Suprapubic skin (tissue), 4 donors: ENCODE results near the gene CFAP92. TPM values are rescaled to one million over a fixed set of nuclear protein-coding genes. Genes with fewer than 3 reads are reported as not detected.

Experiments
- DNase-seq, 2 donors: peaks; one replicate each; pipeline ENCODE4 v3.0.0-alpha.2; 2019; ENCODE audit warnings: low spot score in 2 of 2
- H3K27ac ChIP-seq: fragments of 200-600 bp; sonication (generic); one replicate; pipeline ENCODE4 v1.5.1; 2019
- H3K27me3 ChIP-seq: fragments of 200-600 bp; sonication (generic); one replicate; pipeline ENCODE4 v1.5.1; 2019
- H3K36me3 ChIP-seq: fragments of 200-600 bp; sonication (generic); one replicate; pipeline ENCODE4 v1.5.1; 2019
- H3K4me1 ChIP-seq: fragments of 200-600 bp; sonication (generic); one replicate; pipeline ENCODE4 v1.5.1; 2019
- H3K4me3 ChIP-seq: fragments of 200-600 bp; sonication (generic); one replicate; pipeline ENCODE4 v1.5.1; 2019; ENCODE audit warnings: mild to moderate bottlenecking
- H3K9me3 ChIP-seq: fragments of 200-600 bp; sonication (generic); one replicate; pipeline ENCODE4 v1.5.1; 2019
- EP300 ChIP-seq: sonication (generic); formaldehyde crosslinking; IDR thresholded peaks from one replicate; pipeline ENCODE4 v1.6.1; 2017; ENCODE audit warnings: antibody characterized with exemption
- POLR2A ChIP-seq, 2 donors: fragments of 450-650 bp; IDR thresholded peaks; one replicate each; pipeline ENCODE4 v1.6.1; 2017; ENCODE audit warnings: antibody characterized with exemption in 2 of 2, mild to moderate bottlenecking in 2 of 2, moderate library complexity in 2 of 2
- POLR2AphosphoS5 ChIP-seq, 3 donors: sonication (generic); formaldehyde crosslinking; IDR thresholded peaks; one replicate each; pipeline ENCODE4 v1.6.1; 2017; ENCODE audit warnings: antibody characterized with exemption in 3 of 3
- WGBS: methylation state at CpG from one replicate; pipeline ENCODE4 v1.1.5; 2018; 5-methylcytosine and 5-hydroxymethylcytosine counted together
- total RNA-seq, 4 donors: library from RNA; depleted of rRNA; stranded (reverse); fragments of >200 nt; gene quantifications; one replicate each; pipeline ENCODE4 v1.1.0, GENCODE V29; 2016
- TF ChIP-seq, protein P1 (sequence below), 2 donors: fragments of 200-600 bp in 1 of 2; fragments of 450-650 bp in 1 of 2; sonication (generic) in 1 of 2; IDR thresholded peaks; one replicate each; pipeline ENCODE4 v1.5.1; 2016 to 2019; ENCODE audit warnings: antibody characterized with exemption in 2 of 2, mild to moderate bottlenecking in 1 of 2, moderate library complexity in 1 of 2

Gene CFAP92
- total RNA-seq, 4 donors from 2014 or later = 0.11 to 1.7 (median 0.87) TPM

DNA sequence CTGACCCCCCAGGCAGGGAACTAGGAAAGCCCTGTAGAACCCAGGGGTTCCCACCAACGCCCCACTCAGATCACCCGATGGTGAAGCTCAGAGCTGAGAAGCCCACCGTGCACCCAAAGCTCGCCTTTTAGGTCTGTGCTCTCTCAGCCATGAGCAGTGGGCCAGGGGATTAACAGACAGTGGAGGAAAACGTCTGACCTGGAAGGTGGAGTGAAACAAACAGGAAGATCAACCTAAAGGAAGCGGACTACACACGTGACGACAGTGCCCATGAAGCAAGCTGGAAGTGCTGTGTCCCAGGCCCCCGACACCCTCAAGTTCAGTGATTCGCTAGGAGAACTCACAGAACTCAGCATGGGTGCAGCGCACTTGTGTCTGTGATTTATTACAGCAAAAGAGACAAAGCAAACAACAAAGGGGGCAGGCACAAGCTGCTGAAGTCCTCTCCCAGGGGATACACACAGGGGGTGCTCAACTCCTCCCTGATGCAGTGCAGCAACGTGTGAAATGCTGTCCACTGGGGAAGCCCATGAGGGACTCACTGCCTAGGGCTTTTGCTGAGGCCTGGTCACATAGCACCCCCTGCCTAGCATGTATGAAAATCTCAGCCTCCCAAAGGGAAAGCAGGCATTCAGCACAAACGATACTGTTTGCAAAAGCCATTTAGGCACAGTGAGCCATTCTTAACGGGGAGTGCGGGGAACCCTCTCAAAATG is 43.5 kb downstream of the CFAP92 start:
- no peaks in the 10 kb centered on the region for H3K27me3 ChIP-seq
- no peak overlapping the region for H3K4me3 ChIP-seq
- no peaks in the 10 kb centered on the region for H3K4me1 ChIP-seq
- 64% methylated on average over 15 of the region's 15 CpGs for WGBS
- no peak overlapping the region for H3K27ac ChIP-seq
- TF ChIP-seq, protein P1, sequence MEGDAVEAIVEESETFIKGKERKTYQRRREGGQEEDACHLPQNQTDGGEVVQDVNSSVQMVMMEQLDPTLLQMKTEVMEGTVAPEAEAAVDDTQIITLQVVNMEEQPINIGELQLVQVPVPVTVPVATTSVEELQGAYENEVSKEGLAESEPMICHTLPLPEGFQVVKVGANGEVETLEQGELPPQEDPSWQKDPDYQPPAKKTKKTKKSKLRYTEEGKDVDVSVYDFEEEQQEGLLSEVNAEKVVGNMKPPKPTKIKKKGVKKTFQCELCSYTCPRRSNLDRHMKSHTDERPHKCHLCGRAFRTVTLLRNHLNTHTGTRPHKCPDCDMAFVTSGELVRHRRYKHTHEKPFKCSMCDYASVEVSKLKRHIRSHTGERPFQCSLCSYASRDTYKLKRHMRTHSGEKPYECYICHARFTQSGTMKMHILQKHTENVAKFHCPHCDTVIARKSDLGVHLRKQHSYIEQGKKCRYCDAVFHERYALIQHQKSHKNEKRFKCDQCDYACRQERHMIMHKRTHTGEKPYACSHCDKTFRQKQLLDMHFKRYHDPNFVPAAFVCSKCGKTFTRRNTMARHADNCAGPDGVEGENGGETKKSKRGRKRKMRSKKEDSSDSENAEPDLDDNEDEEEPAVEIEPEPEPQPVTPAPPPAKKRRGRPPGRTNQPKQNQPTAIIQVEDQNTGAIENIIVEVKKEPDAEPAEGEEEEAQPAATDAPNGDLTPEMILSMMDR (IDR thresholded peaks at IDR 0.05) = no peak
- TF ChIP-seq POLR2A (IDR thresholded peaks at IDR 0.05) = no peak
- TF ChIP-seq EP300 = no peak
- no peak for TF ChIP-seq POLR2AphosphoS5 (IDR thresholded peaks at IDR 0.05)
- H3K9me3 ChIP-seq = no peaks in the 10 kb centered on the region
- no peaks in the 10 kb centered on the region for H3K36me3 ChIP-seq
- DNase-seq = peak in 1 of 2 donors; percentile 50

DNA sequence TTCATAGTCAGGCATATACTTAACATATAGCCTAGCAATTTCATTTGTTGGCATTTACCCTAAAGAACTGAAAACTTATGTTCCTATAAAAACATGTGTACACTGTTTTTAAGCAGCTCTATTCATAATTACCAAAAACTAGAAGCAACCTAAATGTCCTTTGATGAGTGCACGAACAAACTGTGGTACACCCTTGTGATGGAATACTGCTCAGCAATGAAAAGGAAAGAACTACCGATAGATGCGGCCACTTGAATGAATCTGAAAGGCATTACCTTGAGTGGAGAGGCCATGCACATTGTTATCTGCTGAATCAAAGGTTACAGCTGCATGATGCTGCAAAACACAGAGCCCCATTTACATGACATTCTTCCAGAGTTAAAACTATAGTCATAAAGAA is 44.7 kb downstream of the CFAP92 start:
- TF ChIP-seq, protein P1 (IDR thresholded peaks at IDR 0.05) = no peak
- TF ChIP-seq POLR2A (IDR thresholded peaks at IDR 0.05) = no peak
- no peak for TF ChIP-seq EP300
- TF ChIP-seq POLR2AphosphoS5 (IDR thresholded peaks at IDR 0.05) = no peak
- Histone ChIP-seq H3K4me1 (no peaks in the 10 kb centered on the region), H3K9me3 (no peaks in the 10 kb centered on the region), H3K27ac (no peak overlapping the region), H3K27me3 (no peaks in the 10 kb centered on the region), H3K36me3 (no peaks in the 10 kb centered on the region), H3K4me3 (no peak overlapping the region)
- 96% methylated on average over 3 of the region's 3 CpGs for WGBS
- DNase-seq = no peak

DNA sequence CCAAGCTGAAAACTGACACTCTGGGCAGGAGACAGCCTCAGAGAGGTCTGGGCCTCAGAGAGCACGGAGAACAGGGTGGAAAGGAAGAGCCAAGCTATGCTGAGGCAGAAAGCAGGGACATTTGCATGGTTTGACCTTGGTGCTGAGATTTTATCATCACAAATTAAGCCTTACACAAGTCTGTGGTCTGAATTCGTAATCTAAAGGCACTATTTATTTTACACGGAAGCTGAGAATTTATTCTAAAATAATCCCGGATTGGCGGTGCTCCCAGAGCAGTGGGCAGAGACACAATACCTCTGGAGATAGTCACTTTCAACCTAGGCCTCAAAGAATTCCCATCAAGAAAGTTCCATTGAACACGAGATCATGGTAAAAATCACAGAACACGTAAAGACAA is 47.5 kb downstream of the CFAP92 start:
- Histone ChIP-seq H3K9me3 (no peaks in the 10 kb centered on the region), H3K27ac (no peak overlapping the region), H3K4me1 (no peaks in the 10 kb centered on the region), H3K4me3 (no peak overlapping the region), H3K36me3 (no peaks in the 10 kb centered on the region), H3K27me3 (no peaks in the 10 kb centered on the region)
- TF ChIP-seq POLR2A (IDR thresholded peaks at IDR 0.05) = no peak
- TF ChIP-seq EP300 = no peak
- TF ChIP-seq, protein P1 (IDR thresholded peaks at IDR 0.05) = no peak
- TF ChIP-seq POLR2AphosphoS5 (IDR thresholded peaks at IDR 0.05) = no peak
- no peak for DNase-seq
- WGBS = 77% methylated on average over 7 of the region's 7 CpGs

DNA sequence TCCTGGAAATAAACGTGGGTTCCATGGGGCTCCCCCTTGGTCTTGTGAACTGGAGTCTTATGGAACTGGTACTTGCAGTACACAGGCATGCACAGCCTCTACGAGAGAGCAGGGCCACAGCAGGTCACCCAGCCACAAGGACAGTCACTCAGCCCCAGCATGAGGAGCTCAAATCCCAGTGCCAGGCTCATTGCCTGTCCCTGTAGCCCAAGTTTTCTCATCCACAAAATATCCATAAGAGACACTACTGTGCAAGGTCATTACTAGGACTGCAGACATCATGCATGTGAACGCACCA is 48.0 kb downstream of the CFAP92 start:
- Histone ChIP-seq H3K4me3 (no peak overlapping the region), H3K36me3 (no peaks in the 10 kb centered on the region), H3K9me3 (no peaks in the 10 kb centered on the region), H3K27ac (no peak overlapping the region), H3K27me3 (no peaks in the 10 kb centered on the region), H3K4me1 (no peaks in the 10 kb centered on the region)
- DNase-seq = peak in 1 of 2 donors; percentile 44
- TF ChIP-seq, protein P1 (IDR thresholded peaks at IDR 0.05) = no peak
- WGBS = 79% methylated on average over 3 of the region's 3 CpGs

DNA sequence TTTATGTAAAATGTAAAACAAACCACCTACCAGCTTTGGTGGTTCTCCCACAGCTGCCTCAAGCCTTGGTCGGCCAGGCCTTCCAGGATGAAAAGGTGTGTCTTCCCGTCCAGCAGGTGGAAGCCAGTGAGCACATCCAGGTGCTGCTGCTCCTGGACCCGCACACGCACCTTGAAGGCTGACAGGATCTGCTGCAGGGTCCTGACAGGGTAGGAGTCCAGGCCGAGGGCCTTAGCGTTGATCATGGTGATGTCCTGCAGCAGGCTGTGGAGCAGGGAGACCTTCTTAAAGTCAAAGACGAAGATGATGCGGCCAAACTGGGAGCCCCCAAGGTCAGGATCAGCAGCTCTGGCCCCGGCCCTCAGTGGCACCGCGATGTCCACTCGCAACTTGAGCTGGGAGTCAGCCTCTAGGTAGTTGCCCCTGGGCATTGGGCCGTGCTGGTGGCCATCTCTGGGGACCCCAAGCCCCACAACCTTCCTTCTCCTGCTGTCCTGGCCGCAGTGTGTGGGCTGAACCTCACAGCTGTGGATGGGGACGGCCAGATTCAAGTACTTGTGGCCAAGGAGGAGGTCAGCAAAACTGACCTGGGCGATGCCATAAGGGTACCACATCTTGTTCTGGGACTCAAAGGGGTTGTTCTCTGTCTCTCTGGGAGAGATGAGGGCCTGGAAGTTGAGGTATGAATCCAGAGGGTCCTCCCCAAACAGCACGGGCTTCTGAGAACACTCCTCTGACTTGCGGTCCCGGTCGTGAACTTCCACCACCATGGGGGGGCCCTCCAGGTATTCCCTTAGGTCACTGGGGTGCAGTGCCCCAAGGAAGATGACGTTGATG is 48.6 kb downstream of the CFAP92 start:
- H3K36me3 ChIP-seq = no peaks in the 10 kb centered on the region
- no peaks in the 10 kb centered on the region for H3K27me3 ChIP-seq
- TF ChIP-seq POLR2AphosphoS5 (IDR thresholded peaks at IDR 0.05) = no peak
- TF ChIP-seq, protein P1 (IDR thresholded peaks at IDR 0.05) = no peak
- no peak for TF ChIP-seq EP300
- TF ChIP-seq POLR2A (IDR thresholded peaks at IDR 0.05) = no peak
- WGBS = 90% methylated on average over 6 of the region's 21 CpGs
- peak in 1 of 2 donors; percentile 70 for DNase-seq
- H3K4me1 ChIP-seq = no peaks in the 10 kb centered on the region
- no peak overlapping the region for H3K27ac ChIP-seq
- H3K4me3 ChIP-seq = no peak overlapping the region
- H3K9me3 ChIP-seq = no peaks in the 10 kb centered on the region
